Measurements from ENCODE around the gene RPL28.

Gene RPL28

DNA sequence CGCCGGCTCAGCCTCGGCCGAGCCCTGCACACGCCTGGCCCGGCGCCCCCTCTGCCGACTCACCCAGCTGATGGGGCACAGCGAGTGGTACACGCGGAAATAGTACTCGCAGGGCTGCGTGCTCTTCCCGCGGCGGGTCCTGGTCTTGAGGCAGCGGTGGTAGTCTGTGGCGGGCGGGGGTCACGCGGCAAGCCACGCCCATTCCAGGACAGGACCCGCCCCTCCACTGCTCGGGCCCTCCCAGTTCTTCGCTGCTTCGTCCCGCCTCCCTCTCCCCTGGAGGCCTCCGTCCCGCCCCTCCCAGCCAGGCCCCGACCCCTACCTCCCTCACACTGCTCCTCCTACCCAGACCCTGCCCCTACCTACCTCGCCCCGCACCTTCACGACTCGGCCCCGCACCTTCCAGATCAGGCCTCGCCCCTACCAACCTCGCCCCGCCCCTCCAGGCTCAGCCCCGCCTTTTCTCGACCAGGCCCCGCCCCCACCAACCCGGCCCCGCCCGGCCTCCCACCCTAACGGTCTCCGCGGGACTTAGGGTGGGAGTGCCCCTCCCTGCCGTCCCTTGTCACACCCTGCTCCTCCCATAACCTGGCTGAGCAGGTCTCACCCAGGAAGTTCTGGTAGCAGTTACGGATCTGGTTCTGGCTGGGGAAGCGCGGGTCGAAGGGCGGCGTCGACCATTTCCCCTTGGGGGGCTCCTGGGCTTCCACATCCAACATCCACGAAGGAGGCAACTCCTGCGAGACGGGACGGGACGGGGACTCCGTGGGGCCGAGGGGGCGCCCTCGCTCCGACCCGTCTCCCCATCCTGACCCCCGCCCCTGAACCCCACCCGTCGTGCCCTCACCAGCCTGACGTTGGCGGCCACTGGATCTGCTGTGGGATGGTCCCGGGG lies 31.7 kb upstream of the RPL28 start:
- no peak for DNase-seq

DNA sequence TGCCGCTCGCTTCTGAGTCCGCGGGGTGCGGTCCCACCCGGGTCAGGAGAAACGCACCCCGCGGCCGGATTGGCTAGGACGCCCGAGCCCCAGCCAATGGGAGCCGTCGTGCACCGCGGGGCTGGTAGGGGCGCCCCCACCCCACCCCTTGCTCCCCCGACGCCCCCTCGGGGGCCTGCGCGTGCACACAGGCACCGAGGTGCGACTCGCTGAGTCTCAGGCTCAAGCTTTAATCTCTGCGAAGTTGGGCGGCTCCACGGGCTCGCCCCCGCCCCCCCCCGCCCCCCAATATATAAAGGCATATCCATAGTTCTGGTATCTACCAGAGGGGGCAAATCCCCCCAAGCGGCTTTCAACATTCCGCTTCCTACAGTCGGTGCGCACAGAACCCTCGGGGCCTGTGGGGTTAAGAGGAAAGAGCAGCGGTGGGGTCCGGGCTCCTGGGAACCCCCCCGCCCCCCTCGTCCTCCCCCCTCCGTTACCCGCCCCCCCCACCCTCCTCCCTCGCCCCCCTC lies 31.0 kb upstream of the RPL28 start, which contains the start of gene COX6B2:
Gene COX6B2 (minus strand): TSS at position 22 of the 515 bp plus-strand sequence. CDS start 198 bp downstream, outside the sequence.
- no peak for DNase-seq

DNA sequence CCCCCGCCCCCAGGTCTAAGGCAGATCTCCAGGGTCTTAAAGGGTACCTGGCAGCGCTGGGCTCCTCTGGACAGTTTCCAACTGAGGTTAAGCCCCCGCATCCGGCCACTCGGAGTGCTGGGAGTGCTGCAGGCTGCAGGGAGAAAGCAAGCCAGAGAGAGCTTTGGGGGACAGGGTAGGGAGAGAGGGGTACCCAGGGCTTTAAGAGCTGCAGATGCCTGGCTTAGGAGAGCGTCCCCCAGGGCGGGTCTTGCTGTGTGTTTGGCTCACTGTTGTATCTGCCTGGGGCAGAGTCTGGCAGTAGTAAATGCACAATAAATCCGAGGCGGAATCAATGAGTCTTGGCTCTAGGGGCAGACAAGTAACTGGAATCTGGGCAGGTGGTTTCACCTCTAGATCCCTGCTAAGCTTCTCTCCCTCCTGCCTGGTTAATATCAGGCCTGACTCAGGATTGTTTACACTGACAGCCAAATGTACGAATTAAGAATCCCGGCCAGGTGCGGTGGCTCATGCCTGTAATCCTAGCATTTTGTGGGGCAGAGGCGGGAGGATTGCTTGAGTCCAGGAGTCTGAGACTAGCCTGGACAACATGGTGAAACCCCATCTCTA lies 30.4 kb upstream of the RPL28 start:
- no peak for DNase-seq

- no peak for DNase-seq
Measured at GRCh38 chr19:55358493-55358892, 27.2 kb upstream of the RPL28 start.

- DNase-seq, result no peak
Measured at GRCh38 chr19:55358943-55359908, 26.5 kb upstream of the RPL28 start.

DNA sequence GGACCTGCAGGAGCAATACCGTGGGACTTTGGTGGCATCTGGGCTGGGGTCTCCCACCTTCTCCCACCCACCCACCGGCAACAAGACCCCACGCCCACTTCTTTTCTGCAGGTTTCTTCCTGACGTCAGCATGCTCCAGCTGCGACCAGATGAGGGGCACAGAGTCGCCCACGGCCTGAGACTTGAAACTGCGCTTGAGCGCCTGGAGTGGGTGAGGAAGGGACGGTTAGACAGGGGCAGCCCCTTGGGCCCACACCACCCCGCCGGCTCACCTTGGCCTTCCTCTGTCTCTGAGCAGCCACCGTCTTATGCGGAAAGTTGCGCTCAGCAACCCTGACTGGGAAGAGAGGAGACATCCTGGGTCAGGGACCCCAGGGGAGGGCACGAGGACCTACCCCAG lies 24.8 kb upstream of the RPL28 start:
- DNase-seq, result no peak

GRCh38 chr19:55362174-55362989 lies 23.4 kb upstream of the RPL28 start:
- DNase-seq, result no peak

- DNase-seq, result no peak
Measured at GRCh38 chr19:55362990-55363716, 22.6 kb upstream of the RPL28 start, which contains the start of gene GARIN5B. TSS of gene GARIN5B (minus strand) at chr19:55363260. CDS start at chr19:55363066, 194 bp downstream.

DNA sequence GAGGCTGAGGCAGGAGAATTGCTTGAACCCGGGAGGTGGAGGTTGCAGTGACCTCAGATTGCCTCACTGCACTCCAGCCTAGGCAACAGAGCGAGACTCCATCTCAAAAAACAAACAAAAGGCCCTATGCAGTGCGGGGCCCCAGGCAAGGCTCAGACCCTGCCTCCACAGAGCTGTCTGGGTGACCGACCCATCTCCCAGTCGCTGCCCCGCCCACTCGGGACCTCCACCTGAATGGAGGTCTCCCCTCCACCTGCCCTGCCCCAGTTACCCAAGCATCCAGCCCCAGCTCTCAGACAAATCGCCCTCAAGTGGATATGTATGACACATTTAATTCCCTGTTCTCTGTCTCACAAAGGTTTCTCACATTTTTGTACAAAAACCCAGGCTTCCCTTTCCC lies 20.5 kb upstream of the RPL28 start:
- no peak for DNase-seq

DNA sequence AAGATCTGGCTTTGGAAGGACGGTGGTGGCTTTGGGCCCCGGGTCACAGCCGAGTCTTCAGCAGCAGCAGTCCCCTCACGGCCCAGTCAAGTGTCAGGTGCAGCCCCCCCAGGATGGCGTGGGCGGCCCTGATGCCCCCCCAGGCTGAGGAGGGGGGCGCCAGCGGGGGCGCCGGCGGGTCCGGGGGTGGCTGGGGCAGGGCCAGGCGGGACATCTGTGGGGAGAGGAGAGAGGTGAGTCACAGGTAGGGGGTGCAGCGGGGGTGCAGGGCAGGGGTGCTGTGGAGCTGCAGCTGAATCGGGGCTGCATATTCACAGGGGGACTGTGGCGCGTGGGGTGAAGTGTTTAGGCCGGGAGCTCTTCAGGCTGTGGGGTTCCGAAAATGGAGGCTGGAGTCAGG lies 19.8 kb upstream of the RPL28 start:
- DNase-seq, result no peak

GRCh38 chr19:55366790-55367189 lies 18.9 kb upstream of the RPL28 start:
- no peak for DNase-seq

DNA sequence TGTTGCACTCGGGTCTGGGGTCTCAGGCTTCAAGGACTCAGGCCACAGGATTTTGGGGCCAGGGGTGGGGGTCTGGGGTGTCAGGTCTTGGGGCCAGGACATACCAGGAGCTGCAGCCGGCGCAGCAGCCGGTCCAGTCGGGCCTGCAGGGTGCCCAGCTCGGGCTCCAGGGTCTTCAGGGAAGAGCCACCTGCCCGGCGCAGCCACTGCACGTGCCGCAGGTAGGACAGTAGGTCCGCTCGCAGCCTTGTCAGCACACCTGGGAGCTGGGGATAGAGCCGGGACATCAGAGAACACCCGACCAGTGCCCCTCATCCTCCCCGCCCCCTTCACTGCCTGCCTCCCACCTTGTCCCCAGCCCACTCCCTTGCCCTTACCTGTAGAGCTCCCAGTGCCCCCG lies 17.6 kb upstream of the RPL28 start:
- no peak for DNase-seq

DNA sequence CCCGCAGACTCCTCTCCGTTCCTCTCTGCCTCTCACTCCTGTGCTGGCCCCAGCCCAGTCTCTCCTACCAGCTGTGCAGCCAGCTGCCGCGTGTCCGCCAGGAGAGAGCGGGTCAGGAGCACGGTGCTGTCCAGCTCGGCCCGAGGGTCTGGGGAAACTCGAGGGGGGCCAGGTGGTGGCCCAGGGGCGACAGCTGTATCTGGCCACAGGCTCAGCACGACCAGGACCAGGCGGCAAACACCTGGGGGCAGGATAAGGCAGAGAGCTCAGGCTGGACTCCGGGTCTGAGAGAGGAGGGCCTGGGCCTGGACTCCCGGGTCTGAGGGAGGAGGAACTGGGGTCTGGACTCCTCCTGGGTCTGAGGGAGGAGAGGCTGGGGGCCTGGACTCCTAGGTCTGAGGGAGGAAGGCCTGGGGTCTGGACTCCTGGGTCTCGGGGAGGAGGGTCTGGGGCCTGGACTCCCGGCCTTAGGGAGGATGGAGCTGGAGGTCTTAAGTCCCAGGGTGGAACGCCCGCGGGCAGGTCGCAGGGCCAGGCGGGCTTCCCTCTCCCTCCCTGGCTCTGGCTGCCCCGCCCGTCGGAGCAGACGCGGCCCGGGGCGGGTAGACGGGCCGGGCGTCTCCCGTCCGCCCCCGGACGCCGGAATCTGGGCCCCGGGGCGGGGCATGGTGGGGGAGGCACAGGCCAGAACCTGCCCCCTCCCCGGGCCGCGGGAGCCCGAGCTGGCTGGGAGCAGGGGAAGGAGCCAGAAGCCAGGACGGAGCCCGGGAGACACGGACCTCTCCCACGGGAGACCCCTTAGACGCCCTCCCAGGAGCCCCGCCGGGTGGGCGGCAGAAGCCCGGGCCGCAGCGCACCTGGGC lies 16.8 kb upstream of the RPL28 start:
- DNase-seq, result peak; percentile 23

DNA sequence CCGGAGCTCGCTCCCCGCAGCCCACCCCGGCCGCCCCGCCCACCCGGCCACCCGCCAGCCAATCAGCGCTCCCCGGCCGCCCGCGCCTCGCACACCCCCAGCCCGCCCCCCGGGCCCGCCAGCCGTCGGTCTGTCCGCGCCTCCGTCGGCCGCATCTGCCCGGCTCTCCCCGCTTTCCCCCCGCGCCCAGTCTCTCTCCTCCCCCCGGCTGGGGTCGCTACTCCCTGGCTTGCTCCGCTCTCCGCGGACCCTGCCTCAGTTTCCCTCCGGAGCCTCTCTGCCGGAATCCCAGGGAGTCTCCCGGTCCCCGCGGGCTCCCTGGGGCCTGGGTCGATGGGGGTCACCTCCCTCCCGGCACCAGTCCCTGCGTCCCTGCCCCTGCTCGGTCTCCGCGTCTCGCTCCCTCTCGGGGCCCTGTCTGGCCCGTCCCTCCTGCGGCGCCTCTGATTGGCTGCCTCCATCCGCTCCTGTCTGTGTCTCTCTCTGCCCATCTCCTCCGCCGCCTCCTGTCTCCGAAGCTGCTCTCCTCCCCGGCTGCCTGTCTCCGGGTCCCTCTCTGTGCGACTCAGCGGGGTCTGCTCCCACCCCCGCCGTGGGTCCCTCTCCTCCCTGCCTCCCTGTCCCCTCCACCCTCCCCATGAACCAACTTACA lies 16.0 kb upstream of the RPL28 start:
- peak; percentile 76 for DNase-seq

DNA sequence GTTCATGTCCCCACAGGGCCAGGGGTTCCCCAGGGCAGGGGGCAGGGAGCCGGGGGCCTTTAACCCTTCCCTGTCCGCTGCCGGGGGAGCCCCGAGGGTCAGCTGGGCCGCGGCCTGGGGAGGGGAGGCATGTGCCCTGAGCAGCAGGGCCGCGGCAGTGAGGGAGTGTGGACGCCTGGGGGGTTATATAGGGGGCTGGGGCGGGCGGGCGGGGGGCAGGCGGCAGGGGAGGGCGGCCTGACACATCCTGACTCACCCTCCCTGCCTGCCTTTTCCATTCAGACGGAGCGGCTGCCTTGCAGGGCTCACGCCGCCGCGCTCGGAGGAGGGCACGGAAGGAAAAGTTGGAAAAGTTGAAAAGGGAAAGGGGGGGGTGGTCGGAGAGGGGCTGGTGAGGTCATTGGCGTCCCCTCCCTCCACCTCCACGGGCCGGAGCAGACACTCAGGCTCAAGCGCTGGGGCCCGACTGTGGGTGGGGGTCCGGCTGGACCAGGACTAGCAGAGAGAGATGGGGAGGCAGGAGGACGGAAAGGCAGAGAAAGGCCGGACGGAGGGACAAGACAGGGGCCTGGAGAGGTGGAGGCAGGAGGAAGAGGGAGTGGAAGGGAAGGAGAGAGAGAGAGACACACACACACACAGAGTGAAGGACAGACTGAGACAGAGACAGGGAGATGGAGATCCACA lies 15.3 kb upstream of the RPL28 start, which contains the start of gene IL11:
Gene IL11 (minus strand): TSS at position 159 of the 684 bp plus-strand sequence. CDS start 153 bp downstream, at position 6.
- peak; percentile 61 for DNase-seq

GRCh38 chr19:55372316-55373081 lies 13.2 kb upstream of the RPL28 start:
- DNase-seq, result no peak

GRCh38 chr19:55373306-55373992 lies 12.3 kb upstream of the RPL28 start:
- DNase-seq, result no peak

Data from HCEC 1CT (cell line).